H1 (cell line): Measurements from ENCODE around the gene ASTN1. TPM values are rescaled to one million over a fixed set of nuclear protein-coding genes. Genes with fewer than 3 reads are reported as not detected.
A peak's percentile ranks its signal among the peaks of the same experiment; 100 is the strongest.

ENCODE experiments used
- CTCF ChIA-PET: fragments of 300-600 bp; sonication (Branson Sonifier 250); formaldehyde crosslinking; loops from one replicate; lab custom pipeline; 2021; ENCODE audit not compliant: partially characterized antibody; lab: Charles Lee
- POLR2A ChIA-PET: fragments of 300-600 bp; sonication (Branson Sonifier 250); formaldehyde crosslinking; loops from one replicate; lab custom pipeline; 2021; ENCODE audit warnings: inconsistent platforms; ENCODE audit not compliant: partially characterized antibody; lab: Charles Lee
- DNase-seq, 2 experiments: peaks; one replicate each; pipeline versions ENCODE4 v3.0.0 to v3.0.0-alpha.2; 2010 to 2022; ENCODE audit warnings: low spot score in 2 of 2, low read depth in 1 of 2, mixed read lengths in 1 of 2
- FAIRE-seq: peaks from 2 replicates; lab custom pipeline; 2011; peaks lifted over from hg19 to GRCh38; lab: Jason Lieb, UNC
- H2AFZ ChIP-seq: 2 replicates; pipeline ENCODE4 v1.8.1; 2012; ENCODE audit warnings: low read length, inconsistent platforms
- H2AK5ac ChIP-seq: 2 replicates; pipeline ENCODE4 v1.6.1; 2013; ENCODE audit warnings: low read depth, low read length
- H2BK120ac ChIP-seq: replicated peaks from 2 replicates; pipeline ENCODE3; 2013; ENCODE audit warnings: low read depth, low read length, inconsistent platforms
- H2BK12ac ChIP-seq: 2 replicates; pipeline ENCODE4 v1.6.1; 2013; ENCODE audit warnings: low read depth, low read length
- H2BK15ac ChIP-seq: 2 replicates; pipeline ENCODE4 v1.6.1; 2013; ENCODE audit warnings: low read length
- H2BK20ac ChIP-seq: 2 replicates; pipeline ENCODE4 v1.6.1; 2013; ENCODE audit warnings: low read length
- H2BK5ac ChIP-seq: 2 replicates; pipeline ENCODE4 v1.6.1; 2013; ENCODE audit warnings: low read depth, low read length
- H3K14ac ChIP-seq: 2 replicates; pipeline ENCODE4 v1.6.1; 2013; ENCODE audit warnings: inconsistent platforms; ENCODE audit not compliant: insufficient read length
- H3K18ac ChIP-seq: 2 replicates; pipeline ENCODE4 v1.6.1; 2013; ENCODE audit warnings: low read length; ENCODE audit errors: extremely low read depth
- H3K23ac ChIP-seq: 2 replicates; pipeline ENCODE4 v1.6.1; 2013; ENCODE audit warnings: inconsistent platforms; ENCODE audit not compliant: insufficient read length
- H3K23me2 ChIP-seq: 2 replicates; pipeline ENCODE4 v1.6.1; 2013; ENCODE audit warnings: low read depth, low read length
- H3K27ac ChIP-seq: 2 replicates; pipeline ENCODE4 v1.6.1; 2011; ENCODE audit warnings: low read depth, low read length, inconsistent platforms
- H3K27me3 ChIP-seq, 4 experiments: replicated peaks in 1 of 4; 1 replicate in 1 of 4; 2 replicates in 3 of 4; pipeline versions ENCODE4 v1.6.1 to v1.8.1; 2011 to 2013; ENCODE audit warnings: low read length in 3 of 4, mild to moderate bottlenecking in 3 of 4, inconsistent platforms in 2 of 4, mixed read lengths in 2 of 4, moderate library complexity in 1 of 4; ENCODE audit not compliant: control insufficient read depth in 3 of 4, insufficient read depth in 3 of 4; ENCODE audit errors: extremely low read depth in 1 of 4
- H3K36me3 ChIP-seq, 4 experiments: 2 replicates each; pipeline versions ENCODE4 v1.6.1 to v1.8.1; 2011 to 2013; ENCODE audit warnings: mild to moderate bottlenecking in 4 of 4, low read length in 3 of 4, moderate library complexity in 2 of 4, control low read depth in 1 of 4, inconsistent platforms in 1 of 4; ENCODE audit not compliant: insufficient read depth in 4 of 4, control insufficient read depth in 2 of 4
- H3K4ac ChIP-seq: replicated peaks from 2 replicates; pipeline ENCODE3; 2013; ENCODE audit warnings: low read length, low read depth, mixed read lengths, inconsistent platforms; ENCODE audit not compliant: insufficient read length
- H3K4me1 ChIP-seq, 4 experiments: replicated peaks in 1 of 4; 1 replicate in 1 of 4; 2 replicates in 3 of 4; pipeline versions ENCODE4 v1.6.1 to v1.8.1; 2011 to 2013; ENCODE audit warnings: low read length in 3 of 4, inconsistent platforms in 2 of 4, mixed read lengths in 1 of 4; ENCODE audit not compliant: insufficient read depth in 4 of 4, control insufficient read depth in 3 of 4
- H3K4me2 ChIP-seq, 2 experiments: 2 replicates each; pipeline versions ENCODE4 v1.6.1 to v1.8.1; 2011 to 2013; ENCODE audit warnings: low read depth in 2 of 2, low read length in 2 of 2, control low read depth in 1 of 2, inconsistent platforms in 1 of 2, mild to moderate bottlenecking in 1 of 2; ENCODE audit not compliant: insufficient read depth in 1 of 2
- H3K4me3 ChIP-seq, 4 experiments: fragments of 200-600, 300-600 bp in 1 of 4; sonication (generic), shearing (Covaris generic), sonication (Bioruptor Twin) in 1 of 4; 2 replicates each; pipeline versions ENCODE4 v1.5.1 to v1.8.1; 2011 to 2016; ENCODE audit warnings: low read length in 4 of 4, low read depth in 3 of 4, control low read depth in 2 of 4, inconsistent platforms in 2 of 4, mild to moderate bottlenecking in 2 of 4, mixed read lengths in 1 of 4, moderate library complexity in 1 of 4; ENCODE audit not compliant: insufficient read depth in 2 of 4; ENCODE audit errors: extremely low read depth in 1 of 4
- H3K56ac ChIP-seq: replicated peaks from 2 replicates; pipeline ENCODE3; 2013; ENCODE audit warnings: low read depth, mild to moderate bottlenecking, mixed read lengths, low read length, inconsistent platforms; ENCODE audit not compliant: insufficient read length
- H3K79me1 ChIP-seq: 2 replicates; pipeline ENCODE4 v1.6.1; 2013; ENCODE audit warnings: low read depth, low read length, control low read depth
- H3K79me2 ChIP-seq, 2 experiments: 2 replicates each; pipeline versions ENCODE4 v1.6.1 to v1.8.1; 2012 to 2013; ENCODE audit warnings: low read length in 2 of 2, mild to moderate bottlenecking in 2 of 2, inconsistent platforms in 1 of 2; ENCODE audit not compliant: insufficient read depth in 2 of 2, control insufficient read depth in 1 of 2
- H3K9ac ChIP-seq, 4 experiments: replicated peaks in 1 of 4; 1 replicate in 1 of 4; 2 replicates in 3 of 4; pipeline versions ENCODE4 v1.6.1 to v1.8.1; 2011 to 2013; ENCODE audit warnings: low read depth in 3 of 4, low read length in 3 of 4, control low read depth in 2 of 4, mild to moderate bottlenecking in 2 of 4, moderate library complexity in 2 of 4, inconsistent platforms in 1 of 4; ENCODE audit errors: extremely low read depth in 1 of 4
- H3K9me3 ChIP-seq, 2 experiments: 2 replicates each; pipeline versions ENCODE4 v1.6.1 to v1.8.1; 2012 to 2013; ENCODE audit warnings: mild to moderate bottlenecking in 2 of 2, moderate library complexity in 2 of 2, control low read depth in 1 of 2, inconsistent platforms in 1 of 2, low read depth in 1 of 2, low read length in 1 of 2, mixed read lengths in 1 of 2; ENCODE audit not compliant: insufficient read depth in 2 of 2
- H4K20me1 ChIP-seq, 2 experiments: replicated peaks in 1 of 2; 2 replicates each; pipeline versions ENCODE3 to v1.8.1; 2011 to 2013; ENCODE audit warnings: inconsistent platforms in 2 of 2, low read length in 2 of 2, mild to moderate bottlenecking in 1 of 2; ENCODE audit not compliant: insufficient read depth in 2 of 2, control insufficient read depth in 1 of 2
- H4K5ac ChIP-seq: 2 replicates; pipeline ENCODE4 v1.6.1; 2013; ENCODE audit warnings: low read length, low read depth, mixed read lengths, inconsistent platforms; ENCODE audit not compliant: insufficient read length
- H4K8ac ChIP-seq: 2 replicates; pipeline ENCODE4 v1.8.0; 2013; ENCODE audit warnings: mild to moderate bottlenecking, moderate library complexity, low read length, inconsistent platforms; ENCODE audit not compliant: insufficient read depth; ENCODE audit errors: extremely low read depth
- H4K91ac ChIP-seq: replicated peaks from 2 replicates; pipeline ENCODE3; 2013; ENCODE audit warnings: low read length, mixed read lengths, inconsistent platforms; ENCODE audit not compliant: insufficient read length
- EZH2 ChIP-seq: fragments of 200-600 bp; sonication (generic); IDR thresholded peaks from 2 replicates; pipeline ENCODE4 v1.7.1; 2012; ENCODE audit warnings: low read depth, mild to moderate bottlenecking, moderate library complexity, low read length, inconsistent platforms; ENCODE audit not compliant: severe bottlenecking
- KDM1A ChIP-seq: fragments of 200-600, 300-600 bp; sonication (generic); IDR thresholded peaks from 2 replicates; pipeline ENCODE4 v1.7.1; 2016; ENCODE audit warnings: mild to moderate bottlenecking, low read length, borderline replicate concordance
- POLR2AphosphoS5 ChIP-seq: IDR thresholded peaks from 2 replicates; pipeline ENCODE4 v1.6.1; 2011; ENCODE audit warnings: low read depth, low read length
- RAD21 ChIP-seq, 2 experiments: IDR thresholded peaks in 1 of 2; conservative IDR thresholded peaks in 1 of 2; 2 replicates each; pipeline ENCODE4 v1.6.1; 2011; ENCODE audit warnings: low read depth in 2 of 2, low read length in 2 of 2, improper control_type of control experiment in 1 of 2, inconsistent platforms in 1 of 2, mild to moderate bottlenecking in 1 of 2, moderate library complexity in 1 of 2
- RNF2 ChIP-seq: fragments of 200-900, 300-1000 bp; sonication (generic); IDR thresholded peaks from 2 replicates; pipeline ENCODE4 v1.7.1; 2016; ENCODE audit warnings: borderline replicate concordance, low read depth, mild to moderate bottlenecking, antibody characterized with exemption, low read length; ENCODE audit not compliant: poor library complexity, severe bottlenecking; ENCODE audit errors: missing control alignments
- SUZ12 ChIP-seq: fragments of 200-600 bp; sonication (generic); IDR thresholded peaks from 2 replicates; pipeline ENCODE4 v1.6.1; 2012; ENCODE audit warnings: mild to moderate bottlenecking, inconsistent platforms, low read length, moderate library complexity, mixed read lengths
- TAF7 ChIP-seq: optimal IDR thresholded peaks from 2 replicates; pipeline ENCODE3; 2011; ENCODE audit warnings: low read depth, mild to moderate bottlenecking, inconsistent platforms, low read length, moderate library complexity, borderline replicate concordance
- WGBS, 2 experiments: shearing (Covaris generic) in 1 of 2; methylation state at CpG; one replicate each; pipeline versions ENCODE4 v1.1.6 to v1.1.7; 2013 to 2015; ENCODE audit warnings: low lambda C conversion rate in 2 of 2, mixed read lengths in 2 of 2, inconsistent platforms in 1 of 2, low coverage in 1 of 2, missing lambda C conversion rate in 1 of 2; ENCODE audit not compliant: insufficient replicate concordance in 2 of 2, insufficient coverage in 1 of 2, insufficient read length in 1 of 2; ENCODE audit errors: extremely low coverage in 1 of 2, missing lambda C conversion rate in 1 of 2; 5-methylcytosine and 5-hydroxymethylcytosine counted together
- polyA plus RNA-seq, 7 experiments: library from polyadenylated mRNA; depleted of rRNA in 3 of 7; stranded (reverse) in 5 of 7; unstranded in 2 of 7; fragments of >200 nt in 5 of 7; fragments of 200-250 nt in 2 of 7; gene quantifications; 1 replicate in 5 of 7; 2 replicates in 1 of 7; 4 replicates in 1 of 7; pipeline versions ENCODE4 v1.2.1 to v1.2.3, GENCODE V29; 2011 to 2013; ENCODE audit warnings: missing spikeins in 2 of 7, mixed read lengths in 2 of 7
- total RNA-seq: library from RNA; stranded (reverse); fragmentation: NEBNext Ultra II Directional; extraction: Animal tissue kit (Norgen Biotek cat#: 25700); gene quantifications from 2 replicates; pipeline ENCODE4 v1.2.1, GENCODE V29; 2021

Gene ASTN1
- total and polyA plus RNA-seq, 2 of the 8 experiments (the other 6 are each of a cell fraction or from before 2014, with no cell fraction given): 2.9 to 4.1 TPM

DNA sequence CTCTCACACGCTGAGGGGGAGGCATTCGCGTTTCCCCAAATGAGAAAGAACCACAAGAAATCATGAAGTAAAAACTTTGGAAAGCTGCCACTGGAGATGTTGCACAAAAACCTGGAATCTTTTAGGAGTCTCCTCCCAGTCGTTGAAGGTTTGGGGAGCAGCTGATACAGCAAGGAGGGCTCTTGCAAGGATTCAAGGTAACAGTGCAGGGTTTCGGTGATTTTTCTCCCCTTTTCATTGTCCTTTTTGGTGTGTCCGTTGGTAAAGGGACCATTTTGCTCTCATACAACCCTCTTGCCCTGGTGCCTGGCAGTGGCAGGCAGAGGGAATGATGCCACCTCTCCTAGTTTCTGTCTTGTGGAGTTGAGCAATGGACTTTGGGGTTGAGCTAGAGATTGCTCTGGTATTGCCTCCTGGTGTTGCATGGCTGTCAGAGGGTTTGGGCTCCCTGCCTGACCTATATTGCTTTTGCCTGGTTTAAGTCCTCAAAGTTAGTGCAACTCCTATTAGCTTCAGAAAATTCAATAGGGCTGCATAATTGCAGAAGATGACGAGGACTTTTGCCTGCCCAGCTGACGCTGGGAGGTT, 7.1 kb upstream of the ASTN1 start:
- Histone ChIP-seq H2BK12ac (no peak overlapping the region), H3K23me2 (peaks cover 6% of the 10 kb centered on the region), H3K9me3 (no peaks in the 10 kb centered on the region), H4K8ac (no peak overlapping the region), H3K4me1 (peaks cover 0 to 4% (median 2%) of the 10 kb centered on the region in 4 experiments; a peak in 5 of 7 replicates), H2AFZ (no peak overlapping the region), H3K4me2 (peak overlapping the region; percentile 75 to 77), H3K4ac (no peak overlapping the region), H4K5ac (no peak overlapping the region), H3K79me2 (no peaks in the 10 kb centered on the region), H3K27me3 (peaks cover 22 to 54% (median 48%) of the 10 kb centered on the region in 4 experiments), H3K56ac (no peak overlapping the region), H2BK15ac (no peak overlapping the region), H4K20me1 (peaks cover 0 to 5% of the 10 kb centered on the region in 2 experiments), H2BK20ac (no peak overlapping the region), H2BK120ac (no peak overlapping the region), H2BK5ac (no peak overlapping the region), H3K79me1 (no peaks in the 10 kb centered on the region), H3K9ac (no peak overlapping the region), H3K27ac (no peak overlapping the region), H3K14ac (no peak overlapping the region), H2AK5ac (no peak overlapping the region), H3K23ac (no peak overlapping the region), H3K4me3 (peak overlapping the region; percentile 46 to 71 (median 54); a peak in 5 of 8 replicates), H3K18ac (no peak overlapping the region), H4K91ac (no peak overlapping the region), H3K36me3 (no peaks in the 10 kb centered on the region)
- WGBS, 2 experiments: 28% methylated on average over 5 of the region's 8 CpGs; no CpG with 5 or more reads in 1 of the 2 experiments
- FAIRE-seq (no peak), DNase-seq (no peak)
- CTCF ChIA-PET: interaction anchor here (0.7 to 3.6 kb wide), 11 partner anchors 8 to 275 kb away, joined by 3 to 32 read pairs (median 3); partner anchors contain the start of gene ASTN1
- TF ChIP-seq RAD21 (IDR thresholded peaks at IDR 0.05 in 1 of 2, conservative IDR thresholded peaks at IDR 0.05 in 1 of 2; ENCODE audit: low read depth in 2 of 2, low read length in 2 of 2): no peak
- no peak for TF ChIP-seq TAF7
- peak; percentile 62 for TF ChIP-seq EZH2
- no peak for TF ChIP-seq RNF2
- no peak for TF ChIP-seq POLR2AphosphoS5
- TF ChIP-seq SUZ12: peak; percentile 55
- TF ChIP-seq KDM1A: no peak
- POLR2A ChIA-PET: interaction anchor here (1.7 kb wide), 1 partner anchor 10 kb away, joined by 6 read pairs; no protein-coding TSS in a partner anchor
